ENCODE measurements around the gene DPYD.

DNA sequence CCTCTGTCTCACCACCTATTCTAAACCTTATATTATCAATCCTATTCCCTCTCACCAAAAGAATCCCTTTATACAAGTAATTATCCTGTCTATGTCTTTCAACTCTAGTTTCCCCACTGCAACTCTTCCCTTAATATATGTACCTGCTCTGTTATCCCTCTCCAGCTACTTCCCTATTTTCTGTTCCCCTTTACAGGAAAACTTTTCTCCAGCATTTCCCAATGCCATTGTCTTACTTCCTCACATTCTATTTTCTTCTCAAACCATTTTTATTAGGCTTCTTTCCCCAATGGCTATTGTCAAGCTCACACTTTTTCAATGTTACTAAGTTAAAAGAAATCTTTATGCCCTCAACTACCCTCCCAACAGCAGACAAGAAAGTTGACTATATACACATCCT lies 11.6 kb downstream of the DPYD start:
- TF ChIP-seq, protein P1, sequence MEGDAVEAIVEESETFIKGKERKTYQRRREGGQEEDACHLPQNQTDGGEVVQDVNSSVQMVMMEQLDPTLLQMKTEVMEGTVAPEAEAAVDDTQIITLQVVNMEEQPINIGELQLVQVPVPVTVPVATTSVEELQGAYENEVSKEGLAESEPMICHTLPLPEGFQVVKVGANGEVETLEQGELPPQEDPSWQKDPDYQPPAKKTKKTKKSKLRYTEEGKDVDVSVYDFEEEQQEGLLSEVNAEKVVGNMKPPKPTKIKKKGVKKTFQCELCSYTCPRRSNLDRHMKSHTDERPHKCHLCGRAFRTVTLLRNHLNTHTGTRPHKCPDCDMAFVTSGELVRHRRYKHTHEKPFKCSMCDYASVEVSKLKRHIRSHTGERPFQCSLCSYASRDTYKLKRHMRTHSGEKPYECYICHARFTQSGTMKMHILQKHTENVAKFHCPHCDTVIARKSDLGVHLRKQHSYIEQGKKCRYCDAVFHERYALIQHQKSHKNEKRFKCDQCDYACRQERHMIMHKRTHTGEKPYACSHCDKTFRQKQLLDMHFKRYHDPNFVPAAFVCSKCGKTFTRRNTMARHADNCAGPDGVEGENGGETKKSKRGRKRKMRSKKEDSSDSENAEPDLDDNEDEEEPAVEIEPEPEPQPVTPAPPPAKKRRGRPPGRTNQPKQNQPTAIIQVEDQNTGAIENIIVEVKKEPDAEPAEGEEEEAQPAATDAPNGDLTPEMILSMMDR (IDR thresholded peaks at IDR 0.05; ENCODE audit: insufficient read depth, low read depth, low read length): no peak
- no peak for TF ChIP-seq EZH2 (IDR thresholded peaks at IDR 0.05; ENCODE audit: insufficient read depth, low read length)

All from astrocyte (in vitro differentiated cells and primary cell).